Activated CD8-positive, alpha-beta memory T cell treated with anti-CD3 and anti-CD28 coated beads for 36 hours (primary cell): ENCODE data around the gene PTMA. TPM values are rescaled to one million over a fixed set of nuclear protein-coding genes. Genes with fewer than 3 reads are reported as not detected.

Source experiments
- CTCF ChIA-PET: fragments of 350-600 bp; sonication (Branson Sonifier 250); formaldehyde crosslinking; loops from one replicate; lab custom pipeline; 2021; ENCODE audit warnings: antibody characterized with exemption; lab: Charles Lee
- POLR2A ChIA-PET: fragments of 350-600 bp; sonication (Branson Sonifier 250); formaldehyde crosslinking; loops from one replicate; lab custom pipeline; 2021; ENCODE audit warnings: antibody characterized with exemption; lab: Charles Lee
- total RNA-seq, 2 experiments: library from RNA; stranded (reverse); gene quantifications; one replicate each; pipeline ENCODE4 v1.2.3, GENCODE V29; 2021

Gene PTMA
- total RNA-seq, 2 experiments from 2014 or later: 2,458 to 2,489 TPM

DNA sequence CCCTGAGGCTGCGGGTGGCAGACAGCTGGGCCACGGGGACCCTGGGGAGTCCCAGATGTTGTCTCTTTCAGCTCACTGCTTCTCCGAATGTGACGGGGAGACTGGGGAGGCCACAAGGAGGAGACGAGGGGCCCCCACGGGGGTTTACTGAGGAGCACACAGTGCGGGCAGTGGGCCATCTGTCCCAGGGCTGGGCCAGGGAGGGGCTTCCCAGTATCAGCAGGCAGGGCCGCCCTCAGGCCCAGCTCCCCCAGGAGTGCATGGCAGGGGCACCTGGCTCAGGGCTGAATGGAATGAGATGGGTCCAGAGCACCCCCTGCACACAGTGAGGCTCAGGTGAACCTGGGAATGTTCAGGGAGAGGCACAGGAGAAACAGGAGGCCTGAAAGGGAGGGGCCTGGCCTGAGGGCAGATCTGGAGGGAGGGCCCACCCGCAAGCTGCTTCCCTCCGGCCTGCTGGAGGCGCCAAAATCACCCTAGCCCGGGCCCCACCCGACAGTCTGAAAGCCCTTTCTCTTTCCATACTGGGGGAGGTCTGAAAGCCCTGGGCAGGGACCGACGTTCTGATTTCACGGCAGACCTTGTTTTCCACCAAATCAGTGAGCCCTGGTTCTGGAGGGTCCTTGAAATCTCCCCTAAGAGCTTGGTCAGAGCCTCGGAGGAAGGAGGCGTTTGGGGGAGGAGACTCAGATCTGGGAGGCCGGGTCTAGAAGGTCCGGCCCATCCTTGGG is 35.5 kb upstream of the PTMA start:
- CTCF ChIA-PET: interaction anchor here (4.0 to 7.4 kb wide), 4 partner anchors 14 to 61 kb away, joined by 13 to 117 read pairs (median 70); no protein-coding TSS in a partner anchor
- POLR2A ChIA-PET: interaction anchor here (0.6 to 1.5 kb wide), 2 partner anchors 42 to 50 kb away, joined by 6 to 7 read pairs; no protein-coding TSS in a partner anchor

DNA sequence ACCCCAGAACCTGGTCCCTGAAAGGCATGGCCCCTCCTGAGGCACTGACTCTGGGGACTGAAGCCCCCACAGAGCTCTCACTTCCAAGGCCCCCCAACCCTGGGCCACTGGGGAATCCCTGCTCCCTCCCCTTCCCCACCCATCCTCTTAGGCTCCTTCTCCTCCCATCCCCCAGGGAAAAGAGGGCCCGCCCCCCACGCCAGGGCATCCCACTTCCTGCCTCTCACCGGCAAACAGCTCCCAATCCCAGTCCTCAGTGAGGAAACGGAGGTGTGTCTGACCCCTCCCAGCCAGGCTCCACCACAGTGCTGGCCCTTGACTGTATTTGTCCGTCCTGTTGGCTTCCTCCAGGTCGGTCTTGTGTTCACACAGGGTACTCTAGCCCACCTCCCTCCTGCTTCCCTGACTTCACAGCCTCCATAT is 35.0 kb upstream of the PTMA start:
- ChIA-PET CTCF (interaction anchor here (2.5 to 7.4 kb wide), 5 partner anchors 10 to 62 kb away, joined by 13 to 117 read pairs (median 55); no protein-coding TSS in a partner anchor), POLR2A (interaction anchor here (1.5 to 2.4 kb wide), 2 partner anchors 41 to 59 kb away, joined by 6 to 11 read pairs; no protein-coding TSS in a partner anchor)

DNA sequence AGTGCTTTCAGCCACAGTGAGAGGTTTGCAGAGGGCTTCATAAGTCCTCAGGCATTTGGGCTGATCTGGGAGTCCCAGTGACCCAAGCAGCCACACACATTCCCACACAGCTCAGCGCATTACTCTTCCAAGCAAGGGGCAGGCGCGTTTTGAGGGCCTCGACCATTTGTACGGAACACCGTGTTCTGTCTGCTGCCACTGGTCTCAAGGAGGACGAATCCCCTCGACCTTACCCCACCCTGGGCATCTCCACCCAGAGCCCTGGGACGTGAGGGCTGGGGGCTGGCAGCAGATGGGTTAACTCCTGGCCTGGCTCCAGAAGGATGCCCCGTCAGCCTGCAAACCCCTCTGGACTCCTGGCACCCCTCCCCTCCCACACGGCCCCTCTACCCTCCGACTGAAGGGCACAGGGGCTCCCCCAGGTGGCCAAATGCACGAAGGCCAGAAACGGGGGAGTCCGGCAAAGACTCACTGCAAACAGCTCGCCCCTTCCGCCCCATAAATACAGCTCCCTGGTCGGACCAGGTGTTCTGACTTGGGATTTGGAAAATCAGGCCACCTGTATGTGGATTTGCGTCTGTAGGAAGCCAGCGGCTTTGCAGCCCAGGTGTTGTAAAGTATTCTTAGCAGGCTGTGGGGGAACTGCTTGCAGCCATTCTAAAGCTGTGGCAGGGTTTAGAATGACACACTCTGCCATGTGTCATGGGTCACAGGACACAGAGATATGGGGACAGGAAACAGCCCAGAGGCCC is 33.6 kb upstream of the PTMA start:
- ChIA-PET CTCF (interaction anchor here (0.8 to 7.4 kb wide), 23 partner anchors 12 to 142 kb away, joined by 3 to 117 read pairs (median 4); partner anchors contain the start of genes COPS7B and PTMA), POLR2A (interaction anchor here (0.6 to 2.4 kb wide), 3 partner anchors 32 to 78 kb away, joined by 4 to 11 read pairs (median 5); no protein-coding TSS in a partner anchor)

DNA sequence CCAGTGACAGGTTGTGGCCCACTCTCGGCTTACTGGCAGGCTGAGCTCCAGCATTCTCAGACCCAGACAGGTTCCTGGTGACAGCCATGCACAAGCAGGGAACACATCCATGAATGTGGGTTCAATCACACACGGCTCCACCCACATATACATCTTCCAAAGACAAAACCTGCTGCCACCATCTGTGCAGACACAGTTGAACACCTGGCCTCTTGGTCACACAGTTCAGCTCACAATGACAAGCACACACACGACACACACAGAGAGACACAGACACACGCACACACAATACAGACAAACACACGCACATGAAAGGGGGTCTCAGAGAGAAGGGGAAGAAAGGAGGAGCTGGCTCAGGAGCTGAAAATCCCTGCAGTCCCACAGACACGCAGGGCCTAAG is 32.1 kb upstream of the PTMA start:
- ChIA-PET POLR2A (interaction anchor here (2.1 kb wide), 1 partner anchor 63 kb away, joined by 15 read pairs; no protein-coding TSS in a partner anchor), CTCF (interaction anchor here (0.9 to 7.4 kb wide), 8 partner anchors 9 to 76 kb away, joined by 3 to 117 read pairs (median 6); partner anchors contain the start of gene PTMA)

DNA sequence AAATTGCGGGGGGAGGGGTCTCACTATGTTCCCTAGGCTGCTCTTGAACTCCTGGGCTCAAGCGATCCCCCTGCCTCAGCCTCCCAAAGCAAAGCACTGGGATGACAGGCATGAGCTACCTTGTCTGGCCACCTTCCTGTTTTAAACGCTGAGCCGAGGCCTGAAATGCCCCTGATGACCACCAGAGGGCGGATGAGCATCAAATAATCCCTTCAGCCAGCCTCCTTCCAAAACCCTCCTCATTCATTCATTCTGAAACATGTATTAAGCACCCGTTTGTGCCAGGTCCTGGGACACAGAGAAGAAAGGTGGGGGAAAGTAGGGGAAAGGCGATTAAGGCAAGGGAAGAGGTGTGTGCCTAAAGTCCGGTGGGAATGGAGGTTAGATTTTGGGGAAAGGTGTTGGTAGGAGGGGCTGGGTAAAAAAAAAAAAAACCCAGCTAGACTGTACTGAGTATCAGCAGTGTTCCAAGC is 30.7 kb upstream of the PTMA start:
- ChIA-PET POLR2A (interaction anchor here (1.3 to 2.1 kb wide), 3 partner anchors 31 to 64 kb away, joined by 5 to 15 read pairs (median 11); partner anchors contain the start of gene PTMA), CTCF (interaction anchor here (0.6 to 7.4 kb wide), 25 partner anchors 9 to 1551 kb away, joined by 3 to 117 read pairs (median 4); no protein-coding TSS in a partner anchor)

DNA sequence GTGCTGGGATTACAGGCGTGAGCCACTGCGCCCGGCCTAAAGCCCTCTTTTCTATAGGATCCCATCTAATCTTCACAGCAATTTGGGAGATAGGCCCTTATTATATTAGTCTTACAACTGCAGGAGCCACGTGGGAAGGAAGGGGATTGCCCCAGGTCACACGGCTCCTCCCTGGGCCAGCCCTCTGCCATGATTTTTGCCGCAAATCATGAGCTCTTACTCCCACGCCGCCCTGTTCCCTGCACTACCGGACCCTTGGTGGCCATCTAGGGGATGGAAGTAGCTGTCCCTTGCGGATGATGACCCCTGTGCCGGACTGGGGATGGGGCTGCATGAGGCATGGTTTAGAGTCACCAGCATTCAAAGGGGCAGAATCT is 28.4 kb upstream of the PTMA start:
- POLR2A ChIA-PET: no interaction called here
- CTCF ChIA-PET: interaction anchor here (13.9 kb wide), 1 partner anchor 35 kb away, joined by 120 read pairs; no protein-coding TSS in a partner anchor

DNA sequence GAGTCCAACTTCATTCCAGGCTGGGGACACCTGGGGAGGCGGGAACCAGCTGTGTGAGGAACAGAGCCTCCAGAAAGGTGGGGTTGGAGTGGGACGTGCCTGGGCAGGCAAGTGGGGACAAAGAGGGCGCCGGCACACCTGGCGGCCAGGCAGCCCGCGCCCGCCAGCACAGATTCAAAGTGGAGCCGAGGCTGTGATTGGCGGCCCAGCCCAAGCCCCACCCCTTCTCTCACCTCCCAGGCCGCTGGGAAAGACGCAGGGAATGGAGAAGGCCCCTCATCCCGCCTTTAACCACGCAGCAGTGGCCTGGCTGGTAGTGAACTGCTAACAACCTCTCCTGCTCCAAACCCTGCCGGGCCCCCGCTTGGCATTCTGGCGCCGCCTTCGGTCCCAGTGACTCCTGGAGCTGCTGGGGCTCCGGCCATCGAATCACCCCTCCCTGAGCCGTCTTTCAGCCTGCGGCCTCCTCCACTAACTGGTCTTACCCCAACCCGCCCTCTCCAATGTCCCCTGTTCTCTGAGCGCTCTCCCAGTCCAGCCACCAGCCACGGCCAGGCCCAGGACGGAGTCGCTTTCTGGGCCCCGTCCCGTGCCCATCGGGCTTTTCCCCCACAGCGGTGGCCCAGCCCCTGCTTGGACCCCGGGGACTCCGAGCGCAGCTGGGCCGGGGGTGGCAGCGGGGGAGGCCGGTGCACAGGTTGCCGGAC is 27.9 kb upstream of the PTMA start:
- CTCF ChIA-PET: interaction anchor here (13.9 kb wide), 1 partner anchor 35 kb away, joined by 120 read pairs; no protein-coding TSS in a partner anchor
- POLR2A ChIA-PET: no interaction called here

DNA sequence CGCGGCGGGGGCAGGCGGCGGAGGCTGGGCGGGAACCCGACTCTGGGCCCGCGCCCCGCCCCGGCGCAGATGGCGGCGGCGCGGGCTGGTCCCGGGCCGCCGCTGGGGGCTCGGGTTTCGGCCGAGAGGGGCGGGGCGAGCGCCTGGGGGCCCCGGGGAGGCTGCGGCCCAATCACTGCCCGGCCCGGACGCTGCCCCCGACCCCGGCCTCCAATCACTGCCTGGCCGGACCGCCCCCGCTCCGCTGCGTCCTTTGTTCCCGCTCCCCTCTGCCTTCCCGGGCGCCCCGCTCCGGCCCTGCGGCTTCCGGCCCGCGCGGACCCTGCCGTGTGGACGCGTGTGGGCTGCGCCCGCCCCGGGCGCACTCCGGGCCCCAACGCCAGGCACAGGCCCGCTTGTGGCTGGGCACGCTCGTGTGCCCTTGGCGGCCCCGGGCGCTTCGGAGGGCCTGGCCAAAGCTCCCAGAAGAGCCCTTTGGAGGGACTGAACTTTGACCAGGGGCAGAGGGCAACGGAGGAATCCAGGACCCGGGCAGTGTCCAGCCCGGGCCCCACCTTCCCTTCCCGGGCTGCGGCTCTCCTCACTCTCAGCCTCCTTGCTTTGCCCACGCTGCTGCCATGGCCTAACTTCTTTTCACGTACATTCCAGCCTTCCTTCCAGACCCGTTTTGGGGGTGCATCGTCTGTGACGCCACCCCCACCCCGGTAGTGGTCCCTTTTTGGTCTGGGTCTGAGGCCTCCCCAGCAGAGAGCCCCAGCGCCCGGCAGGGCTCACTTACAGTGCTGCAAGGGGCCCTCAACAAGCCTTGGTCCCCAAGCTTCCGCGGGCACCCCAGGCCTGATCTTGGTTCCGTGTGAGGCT is 27.1 kb upstream of the PTMA start:
- ChIA-PET CTCF (interaction anchor here (13.9 kb wide), 1 partner anchor 34 kb away, joined by 120 read pairs; no protein-coding TSS in a partner anchor), POLR2A (no interaction called here)

DNA sequence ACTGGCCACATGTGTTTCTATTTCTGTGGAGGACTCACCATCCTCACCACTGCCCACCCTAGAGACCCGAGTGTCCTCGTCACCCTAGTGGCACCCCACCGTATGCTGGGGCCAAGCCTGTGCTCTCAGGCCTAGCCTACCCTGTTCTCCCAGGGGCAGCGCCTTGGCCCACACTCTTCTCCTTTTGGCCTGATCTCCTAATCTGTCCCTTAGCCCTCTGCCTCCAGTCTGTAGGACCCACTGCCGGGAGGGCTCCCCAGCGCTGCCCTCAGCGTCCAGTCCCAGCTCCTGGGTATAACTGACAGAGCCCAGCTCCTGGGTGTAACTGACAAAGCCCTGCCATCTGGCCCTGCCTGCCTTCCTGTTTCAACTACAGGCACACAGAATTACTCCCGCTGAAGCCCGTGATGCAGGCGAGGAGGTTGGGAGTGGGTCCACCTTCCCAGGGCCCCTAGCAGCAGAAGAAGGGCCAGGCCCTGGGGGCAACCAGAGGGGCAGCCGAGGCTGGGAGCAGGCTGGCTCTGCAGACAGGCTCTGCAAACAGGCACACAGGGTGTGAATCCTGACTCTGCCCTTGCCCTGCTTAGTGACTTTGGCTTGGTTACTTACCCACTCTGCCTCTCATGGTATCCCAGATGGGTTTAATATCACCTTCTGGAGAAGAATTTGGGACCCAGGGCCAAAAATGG is 25.6 kb upstream of the PTMA start:
- ChIA-PET CTCF (interaction anchor here (0.8 to 13.9 kb wide), 3 partner anchors 8 to 36 kb away, joined by 4 to 120 read pairs (median 55); no protein-coding TSS in a partner anchor), POLR2A (no interaction called here)

DNA sequence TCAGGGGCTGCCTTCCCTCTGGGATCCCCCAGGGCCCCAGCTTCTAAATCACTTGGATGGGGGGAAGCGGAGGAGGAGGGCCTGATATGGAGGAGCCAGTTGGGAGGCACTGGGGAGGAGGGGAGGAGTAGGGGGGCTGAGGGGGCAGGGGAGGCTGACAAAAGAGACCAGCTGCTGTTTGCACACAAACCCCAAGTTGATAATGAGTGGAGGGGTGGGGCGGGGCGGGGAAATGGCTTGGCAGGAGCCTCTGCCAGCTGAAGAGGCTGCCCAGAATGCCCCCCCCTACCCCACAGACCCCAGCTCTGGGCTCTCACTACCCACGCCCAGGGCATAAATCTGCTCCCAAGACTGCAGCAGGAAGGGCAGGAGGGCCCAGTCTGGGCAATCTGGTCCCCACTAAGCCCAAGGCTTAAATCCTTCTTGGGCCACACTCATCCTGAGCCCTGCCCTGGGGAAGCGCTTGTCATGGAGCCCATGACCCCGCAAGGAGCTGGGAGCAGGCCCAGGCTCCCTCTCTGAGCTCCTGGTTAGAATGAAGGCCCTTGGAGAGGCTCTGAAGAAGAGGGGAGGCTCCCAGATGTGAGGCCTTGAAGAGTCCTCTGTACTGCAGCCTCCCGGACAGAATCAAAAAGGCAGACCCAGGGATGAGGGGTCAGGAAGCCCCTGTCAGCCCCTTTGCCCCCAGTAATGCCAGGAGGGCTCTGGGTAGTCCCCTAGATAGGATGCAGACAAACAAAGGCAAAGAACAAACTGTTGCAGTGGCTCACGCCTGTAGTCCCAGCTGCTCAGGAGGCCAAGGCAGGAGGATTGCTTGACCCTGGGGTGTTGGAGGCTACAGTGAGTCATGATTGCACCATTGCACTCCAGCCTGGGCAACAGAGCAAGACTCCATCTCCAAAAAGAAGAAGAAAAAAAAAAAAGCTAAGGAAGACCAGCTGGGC is 24.8 kb upstream of the PTMA start:
- ChIA-PET CTCF (interaction anchor here (0.7 to 13.9 kb wide), 5 partner anchors 8 to 82 kb away, joined by 3 to 120 read pairs (median 19); no protein-coding TSS in a partner anchor), POLR2A (no interaction called here)

DNA sequence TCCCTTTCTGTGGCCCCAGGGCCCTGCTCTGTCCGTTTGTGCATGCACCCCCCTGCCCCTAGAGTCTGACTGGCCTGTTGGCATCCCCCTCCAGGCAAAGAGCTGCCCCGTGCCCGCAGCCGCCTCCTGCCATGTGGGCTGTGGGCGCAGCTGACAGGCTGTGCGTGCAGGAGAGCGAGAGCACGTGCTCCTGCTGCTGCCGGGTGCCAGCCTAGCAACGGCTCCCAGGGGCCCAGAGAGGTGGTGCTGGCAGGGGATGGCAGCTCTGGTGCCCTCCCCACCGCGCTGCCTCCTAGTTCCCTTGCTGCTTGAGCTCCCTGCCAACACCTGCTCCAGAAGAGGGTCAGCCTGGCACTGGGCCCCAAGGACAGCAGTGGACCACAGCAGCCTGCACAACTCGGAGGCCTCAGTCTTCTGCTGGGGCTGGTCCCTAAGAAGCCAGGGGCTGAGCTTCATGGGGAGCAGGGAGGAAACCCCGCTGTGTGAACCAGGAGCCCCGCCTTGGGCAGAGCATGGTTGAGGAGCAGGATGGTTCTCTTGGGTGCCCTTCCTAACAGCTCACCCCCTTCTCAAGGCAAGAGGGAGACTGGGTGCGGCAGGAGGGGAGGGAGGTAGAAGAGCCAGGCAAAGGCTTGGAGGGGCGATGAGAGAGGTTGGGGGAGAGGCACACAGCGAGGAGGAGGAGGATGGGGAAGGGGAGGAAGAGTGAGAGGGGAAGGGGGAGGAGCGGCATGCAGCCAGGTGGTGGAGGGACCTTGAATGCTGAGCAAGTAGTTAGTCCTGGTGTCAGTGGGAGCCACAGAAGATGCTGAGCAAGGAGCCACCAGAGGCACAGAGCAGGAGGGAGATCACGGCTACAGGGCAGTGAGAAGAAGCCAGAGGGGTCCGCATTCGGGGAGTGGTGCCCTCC is 23.8 kb upstream of the PTMA start:
- ChIA-PET CTCF (interaction anchor here (0.6 to 13.9 kb wide), 6 partner anchors 9 to 83 kb away, joined by 3 to 120 read pairs (median 12); no protein-coding TSS in a partner anchor), POLR2A (interaction anchor here (1.4 kb wide), 1 partner anchor 30 kb away, joined by 3 read pairs; no protein-coding TSS in a partner anchor)

DNA sequence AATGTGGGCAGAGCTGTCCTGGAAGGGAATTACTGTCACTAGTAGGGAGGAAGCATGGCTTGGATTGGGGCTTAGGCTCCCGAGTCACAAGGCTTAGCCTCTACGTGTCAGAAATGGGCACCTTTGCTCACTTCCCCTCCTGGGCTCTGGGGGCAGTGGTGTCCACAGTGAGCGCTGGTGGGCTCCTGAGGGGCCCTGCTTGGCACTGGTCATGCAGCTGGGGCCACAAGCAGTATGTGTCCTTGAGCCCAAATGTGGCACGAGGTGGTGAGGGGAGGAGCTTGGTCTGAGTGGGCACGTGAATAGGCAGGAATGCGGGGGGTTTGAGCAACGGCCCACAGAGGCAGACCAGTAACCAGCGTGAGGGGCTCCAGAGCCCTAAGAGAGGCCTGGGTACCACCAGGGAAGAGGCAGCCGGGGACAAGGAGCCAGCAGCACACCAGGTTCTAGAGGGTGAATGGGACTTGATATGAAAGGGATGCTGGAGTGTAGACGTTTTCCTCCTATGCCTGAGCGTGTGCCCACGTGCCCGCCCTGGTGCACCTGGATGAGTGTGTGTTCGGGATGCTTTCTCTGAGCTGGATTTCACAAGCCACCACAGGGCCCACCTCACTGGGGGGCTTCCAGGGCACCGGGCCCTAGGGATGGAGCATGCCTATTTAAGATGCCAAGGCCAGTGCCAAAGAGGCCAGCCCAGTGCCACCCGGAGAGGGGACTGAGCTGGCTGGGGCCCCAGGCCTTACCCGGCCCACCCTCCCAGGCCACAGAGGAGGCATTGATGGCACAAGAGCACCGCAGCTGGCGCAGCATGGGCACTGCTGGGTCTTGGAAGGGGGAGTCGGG is 22.8 kb upstream of the PTMA start:
- ChIA-PET CTCF (interaction anchor here (0.6 to 13.9 kb wide), 5 partner anchors 10 to 73 kb away, joined by 3 to 120 read pairs (median 19); no protein-coding TSS in a partner anchor), POLR2A (interaction anchor here (1.4 kb wide), 1 partner anchor 29 kb away, joined by 3 read pairs; no protein-coding TSS in a partner anchor)
